T-helper 9 cell (primary cell): ENCODE measurements around the gene E2F6.

ENCODE experiments used
- DNase-seq: peaks from one replicate; pipeline ENCODE4 v3.0.0-alpha.2; 2020
- total RNA-seq, 2 donors: gene quantifications; one replicate each; lab custom pipeline; 2026; lab: John Stamatoyannopoulos, UW

Gene E2F6
- total RNA-seq: 6.8 to 15.2 reads per million in 2 donors

- DNase-seq: peak; percentile 78
Measured at GRCh38 chr2:11465485-11466306, at the start of gene E2F6. Gene E2F6, minus strand, starts transcription at chr2:11466161. Its CDS starts 282 bp downstream, at chr2:11465879.

- DNase-seq: no peak
Measured at GRCh38 chr2:11515490-11515981, 49.6 kb upstream of the E2F6 start.

- DNase-seq: no peak
Measured at GRCh38 chr2:11514904-11515303, 48.9 kb upstream of the E2F6 start.

GRCh38 chr2:11514081-11514730, 48.2 kb upstream of the E2F6 start:
- DNase-seq: no peak

DNA sequence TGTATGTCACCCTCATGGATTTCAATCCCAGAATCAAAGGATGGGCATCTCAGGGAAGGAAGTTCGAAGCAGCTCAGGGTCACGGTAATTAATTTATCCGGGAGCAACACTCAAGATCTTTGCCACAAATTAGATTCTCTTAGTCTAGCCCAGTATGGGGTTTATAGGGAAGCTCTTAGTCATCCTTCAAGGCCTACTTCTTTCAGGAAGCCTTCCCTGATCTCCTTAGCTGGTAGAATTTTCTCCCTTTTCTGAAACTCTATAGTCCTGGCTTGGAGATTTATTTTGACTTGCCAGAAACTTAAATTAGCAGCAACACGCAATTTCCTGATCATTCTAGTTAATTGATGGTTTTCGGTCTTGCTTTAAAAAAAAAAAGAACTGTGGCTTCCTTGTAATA, 47.4 kb upstream of the E2F6 start:
- DNase-seq: no peak

DNA sequence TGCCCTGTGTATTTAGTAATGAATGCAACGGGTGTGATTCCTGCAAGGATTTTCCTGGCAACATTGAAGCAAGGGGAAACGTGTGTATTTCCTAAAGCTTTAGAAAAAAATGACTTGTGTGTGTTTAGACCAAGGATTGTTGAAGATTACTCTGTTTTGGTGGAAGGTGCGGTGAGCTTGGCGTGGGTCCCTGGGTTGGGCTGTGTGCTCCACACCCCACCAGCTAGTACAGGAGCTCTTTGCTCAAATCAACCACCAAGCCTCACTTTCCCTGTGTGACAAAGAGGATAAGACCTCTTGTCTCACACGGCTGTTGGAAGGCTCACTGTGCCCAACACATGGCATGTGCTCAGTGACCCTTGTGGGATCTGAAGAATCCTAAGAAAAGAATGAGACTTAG, 46.5 kb upstream of the E2F6 start:
- DNase-seq: no peak

- DNase-seq: no peak
Measured at GRCh38 chr2:11509657-11510360, 43.8 kb upstream of the E2F6 start.

DNA sequence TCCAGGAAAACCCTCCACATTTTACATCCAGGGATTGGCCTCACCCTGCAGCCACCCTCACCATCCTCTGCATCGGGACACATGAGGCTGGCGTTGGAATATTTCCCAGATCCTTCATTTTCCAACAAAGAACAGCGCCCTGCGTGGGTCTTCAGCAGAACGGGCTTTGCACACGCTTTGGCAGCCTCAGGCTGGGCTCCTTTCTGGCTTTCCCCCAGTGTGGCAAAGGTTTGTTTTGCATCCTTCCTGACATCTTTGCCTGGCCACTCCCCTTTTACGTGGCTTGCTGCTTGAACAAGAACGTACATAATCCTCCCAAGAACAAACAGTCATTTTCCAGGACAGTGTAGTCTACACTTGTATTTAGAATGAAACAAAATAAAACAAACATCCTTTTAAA, 42.3 kb upstream of the E2F6 start:
- DNase-seq: no peak

DNA sequence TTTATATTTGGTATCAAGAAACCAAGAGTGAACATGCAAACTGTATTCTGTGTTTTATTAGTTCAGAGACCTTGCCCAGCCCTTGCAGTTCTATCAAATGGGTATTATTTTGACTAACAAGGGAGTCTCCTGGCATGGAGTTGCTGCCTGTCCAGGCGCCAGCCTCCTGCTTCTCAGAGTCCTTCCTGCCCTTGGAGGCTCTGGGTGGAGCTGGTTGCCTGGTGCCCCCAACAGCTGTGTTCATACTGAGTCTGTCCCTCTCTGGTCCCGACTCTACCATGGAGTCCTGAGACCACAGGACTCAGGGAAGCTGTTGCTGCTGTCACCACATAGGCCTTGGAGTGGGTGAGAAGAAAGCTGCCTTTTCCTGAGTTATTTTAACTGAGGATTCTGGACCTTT, 41.6 kb upstream of the E2F6 start:
- DNase-seq: no peak

GRCh38 chr2:11506611-11506969, 40.6 kb upstream of the E2F6 start:
- DNase-seq: no peak

DNA sequence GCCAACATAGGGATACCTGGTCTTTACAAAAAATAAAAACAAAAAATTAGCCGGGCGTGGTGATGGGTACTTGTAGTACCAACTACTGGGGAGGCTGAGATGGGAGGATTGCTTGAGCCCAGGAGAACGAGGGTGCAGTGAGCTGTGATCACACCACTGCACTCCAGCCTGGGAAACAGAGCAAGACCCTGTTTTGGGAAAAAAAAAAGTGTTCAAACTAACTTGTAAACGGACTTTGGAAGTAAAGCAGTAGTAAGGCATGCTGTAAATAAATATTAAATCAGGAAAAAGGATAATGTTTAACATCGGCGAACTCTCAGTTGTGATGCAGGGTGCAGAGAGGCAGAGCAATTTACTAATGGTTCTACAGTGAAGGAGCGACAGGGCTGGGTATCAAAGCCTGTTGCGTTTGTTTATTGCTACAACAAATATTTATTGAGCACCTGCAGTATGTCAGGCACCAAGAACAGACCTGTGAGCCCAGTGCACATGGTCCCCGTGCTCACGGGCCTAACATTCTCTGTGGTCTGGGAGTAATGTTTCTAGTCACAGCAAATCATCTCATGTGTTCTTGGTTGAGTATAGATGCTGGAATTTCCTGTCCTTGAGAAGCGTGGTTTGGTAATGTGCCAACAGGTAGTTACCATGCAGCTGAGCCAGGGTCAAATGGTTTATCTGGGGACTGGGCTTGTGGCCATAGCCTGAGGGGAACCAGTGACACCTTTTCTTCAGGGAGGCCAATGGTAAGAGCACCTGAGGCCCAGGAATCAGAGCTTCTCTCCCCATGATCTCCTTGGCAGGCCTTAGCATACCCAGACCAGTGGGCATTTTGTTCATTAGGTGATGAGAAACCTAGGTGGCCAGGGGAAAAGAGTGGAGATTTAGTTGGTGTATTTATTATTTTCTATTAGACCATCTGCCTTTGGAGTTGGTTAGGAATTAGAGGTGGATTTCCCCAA, 40.0 kb upstream of the E2F6 start:
- DNase-seq: no peak

GRCh38 chr2:11503354-11503927, 37.5 kb upstream of the E2F6 start:
- no peak for DNase-seq

DNA sequence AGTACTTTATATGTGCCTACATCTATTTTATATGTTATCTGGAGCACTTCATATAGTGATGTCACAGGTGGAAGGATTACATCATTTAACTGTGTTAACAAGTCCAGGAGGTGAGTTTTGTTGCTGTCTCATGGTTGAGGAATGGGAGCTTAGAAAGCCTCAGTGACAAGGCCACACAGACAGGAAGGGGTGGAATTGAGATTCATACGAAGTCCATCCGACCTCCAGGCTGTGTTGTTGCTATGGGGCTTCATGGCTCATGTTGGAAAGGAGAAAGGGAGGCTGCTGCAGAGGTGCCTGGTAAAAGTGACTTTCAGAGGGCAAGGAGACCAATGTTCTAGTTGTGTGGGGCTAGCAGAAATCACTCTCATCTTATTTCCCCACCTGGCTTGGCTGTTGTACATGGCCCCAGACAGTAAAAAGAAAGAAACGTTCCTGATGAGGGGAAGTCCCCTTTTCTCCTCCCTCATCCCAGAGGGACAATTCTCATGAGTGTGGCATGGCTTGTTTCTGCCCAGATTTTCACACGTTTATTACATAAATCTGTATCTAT, 36.9 kb upstream of the E2F6 start:
- no peak for DNase-seq

GRCh38 chr2:11500702-11501303, 34.8 kb upstream of the E2F6 start:
- no peak for DNase-seq

- no peak for DNase-seq
Measured at GRCh38 chr2:11499081-11499743, 33.3 kb upstream of the E2F6 start.

- no peak for DNase-seq
Measured at GRCh38 chr2:11498543-11499034, 32.6 kb upstream of the E2F6 start.

GRCh38 chr2:11495844-11496681, 30.1 kb upstream of the E2F6 start:
- DNase-seq: no peak

GRCh38 chr2:11494310-11494709, 28.3 kb upstream of the E2F6 start:
- no peak for DNase-seq

DNA sequence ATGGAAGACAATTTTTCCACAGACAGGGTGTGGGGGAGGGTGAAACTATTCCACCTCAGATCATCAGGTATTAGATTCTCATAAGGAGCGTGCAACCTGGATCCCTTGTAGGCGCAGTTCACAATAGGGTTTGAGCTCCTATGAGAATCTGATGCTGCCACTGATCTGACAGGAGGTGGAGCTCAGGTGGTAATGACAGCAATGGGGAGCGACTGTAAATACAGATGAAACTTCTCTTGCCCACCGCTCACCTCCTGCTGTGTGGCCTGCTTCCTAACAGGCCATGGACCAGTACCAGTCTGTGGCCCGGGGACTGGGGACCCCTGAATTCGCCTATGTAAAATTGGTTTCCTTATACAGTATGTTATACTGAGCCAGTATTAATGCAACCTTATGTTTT, 27.3 kb upstream of the E2F6 start:
- DNase-seq: no peak

GRCh38 chr2:11492720-11493119, 26.8 kb upstream of the E2F6 start:
- DNase-seq: no peak
